GM12878 (cell line): ENCODE measurements around the gene GAK. TPM values are rescaled to one million over a fixed set of nuclear protein-coding genes. Genes with fewer than 3 reads are reported as not detected.

ENCODE experiments used
- ATAC-seq: fragments of 200-7000 bp; cut with Tn5 transposase; 3 replicates; pipeline ENCODE4 v1.9.1; 2020; ENCODE audit warnings: mild to moderate bottlenecking, moderate library complexity
- BruUV-seq: library from RNA; stranded (reverse); fragments of 400-500 nt; replicated peaks from 2 replicates; lab custom pipeline; 2021; lab: Mats Ljungman, UMichigan
- CTCF ChIA-PET: fragments of 300-600 bp; sonication (Branson Sonifier 250); formaldehyde crosslinking; extraction: SDS; loops from one replicate; lab custom pipeline; 2021; ENCODE audit warnings: inconsistent platforms; lab: Yijun Ruan, JAX
- POLR2A ChIA-PET: fragments of 350-600 bp; formaldehyde crosslinking; extraction: SDS; loops from one replicate; lab custom pipeline; 2021; ENCODE audit warnings: inconsistent platforms; lab: Charles Lee
- RAD21 ChIA-PET: fragments of 300-600 bp; sonication (Branson Sonifier 250); formaldehyde crosslinking; loops from one replicate; lab custom pipeline; 2023; ENCODE audit warnings: antibody characterized with exemption; ENCODE audit not compliant: unreplicated experiment; lab: Charles Lee
- SMC1A ChIA-PET: fragments of 300-600 bp; sonication (Branson Sonifier 250); formaldehyde crosslinking; loops from one replicate; lab custom pipeline; 2023; ENCODE audit not compliant: unreplicated experiment, uncharacterized antibody; lab: Charles Lee
- DNase-seq: peaks from one replicate; pipeline ENCODE4 v3.0.0-alpha.2; 2011; ENCODE audit warnings: low read depth, low spot score
- FAIRE-seq: peaks from 3 replicates; lab custom pipeline; 2011; peaks lifted over from hg19 to GRCh38; lab: Jason Lieb, UNC
- H2AFZ ChIP-seq: 2 replicates; pipeline ENCODE4 v1.6.0; 2011; ENCODE audit warnings: low read depth, low read length, control low read depth; ENCODE audit not compliant: control insufficient read depth
- H3K27ac ChIP-seq: 2 replicates; pipeline ENCODE4 v1.5.1; 2011; ENCODE audit warnings: control low read depth; ENCODE audit not compliant: control insufficient read depth, insufficient read depth
- H3K27me3 ChIP-seq, 2 experiments: replicated peaks in 1 of 2; 2 replicates each; pipeline versions ENCODE4 v1.6.0 to v1.6.1; 2011; ENCODE audit warnings: low read length in 1 of 2; ENCODE audit not compliant: control insufficient read depth in 2 of 2, insufficient read depth in 2 of 2
- H3K36me3 ChIP-seq, 2 experiments: 2 replicates each; pipeline ENCODE4 v1.5.1; 2011; ENCODE audit warnings: low read length in 1 of 2; ENCODE audit not compliant: control insufficient read depth in 2 of 2, insufficient read depth in 2 of 2
- H3K4me1 ChIP-seq: 2 replicates; pipeline ENCODE4 v1.6.1; 2011; ENCODE audit warnings: mild to moderate bottlenecking, low read length, moderate library complexity, mixed read lengths; ENCODE audit not compliant: control insufficient read depth, insufficient read depth
- H3K4me2 ChIP-seq: 2 replicates; pipeline ENCODE4 v1.6.0; 2011; ENCODE audit warnings: control low read depth; ENCODE audit not compliant: control insufficient read depth, insufficient read depth
- H3K4me3 ChIP-seq: fragments of 200-600 bp; sonication (generic); 2 replicates; pipeline ENCODE4 v1.5.1; 2016
- H3K79me2 ChIP-seq: 2 replicates; pipeline ENCODE4 v1.6.0; 2011; ENCODE audit warnings: low read length; ENCODE audit not compliant: control insufficient read depth, insufficient read depth
- H3K9ac ChIP-seq: 2 replicates; pipeline ENCODE4 v1.8.0; 2011; ENCODE audit warnings: low read length, control low read depth, mixed read lengths; ENCODE audit not compliant: control insufficient read depth, insufficient read depth
- H3K9me3 ChIP-seq: replicated peaks from 3 replicates; pipeline ENCODE4 v1.5.1; 2011; ENCODE audit warnings: mild to moderate bottlenecking, low read length; ENCODE audit not compliant: control insufficient read depth, insufficient read depth
- H4K20me1 ChIP-seq: 2 replicates; pipeline ENCODE4 v1.6.0; 2011; ENCODE audit not compliant: control insufficient read depth, insufficient read depth
- CHD4 ChIP-seq: fragments of 200-600 bp; sonication (generic); IDR thresholded peaks from 2 replicates; pipeline ENCODE4 v1.6.1; 2016; ENCODE audit warnings: mild to moderate bottlenecking
- GATAD2B ChIP-seq: fragments of 450-650 bp; conservative IDR thresholded peaks from 2 replicates; pipeline ENCODE4 v1.6.1; 2017; ENCODE audit warnings: low read depth, mild to moderate bottlenecking, moderate library complexity
- PML ChIP-seq: IDR thresholded peaks from 2 replicates; pipeline ENCODE4 v1.6.1; 2012; ENCODE audit warnings: low read length, inconsistent platforms
- RAD21 ChIP-seq: IDR thresholded peaks from 2 replicates; pipeline ENCODE4 v1.6.1; 2011; ENCODE audit warnings: mild to moderate bottlenecking, low read depth, low read length, moderate library complexity; ENCODE audit not compliant: insufficient read depth
- WGBS: methylation state at CpG from one replicate; pipeline ENCODE4 v1.1.6; 2016; ENCODE audit warnings: low lambda C conversion rate; ENCODE audit not compliant: insufficient replicate concordance, insufficient coverage; ENCODE audit errors: missing lambda C conversion rate; 5-methylcytosine and 5-hydroxymethylcytosine counted together
- in situ Hi-C: fragments of 300-500 bp; cut with MboI; formaldehyde crosslinking; loops from 9 replicates; pipeline ENCODE4 v1.14.3; 2018; ENCODE audit warnings: mixed read lengths
- intact Hi-C: fragments of 100-400 bp; cut with micrococcal nuclease; formaldehyde crosslinking; loops from one replicate; pipeline ENCODE4 v1.14.2; 2022; ENCODE audit not compliant: unreplicated experiment
- polyA plus RNA-seq, 11 experiments: library from polyadenylated mRNA; depleted of rRNA in 4 of 11; unstranded in 6 of 11; stranded (reverse) in 5 of 11; fragments of >200 nt; fragmentation: Nextera tagmentation in 4 of 11; fragmentation: Illumina TruSeq in 1 of 11; extraction: Ambion mirVana in 4 of 11; extraction: Trizol in 1 of 11; gene quantifications; 1 replicate in 1 of 11; 2 replicates in 10 of 11; pipeline versions ENCODE4 v1.2.1 to v1.2.3, GENCODE V29; 2011 to 2016; ENCODE audit warnings: inconsistent platforms in 2 of 11, missing spikeins in 2 of 11, low read depth in 1 of 11
- total RNA-seq, 4 experiments: library from RNA; depleted of rRNA in 3 of 4; stranded (reverse); fragments of >200 nt in 3 of 4; fragmentation: Illumina TruSeq in 1 of 4; extraction: Trizol in 1 of 4; gene quantifications; 2 replicates each; pipeline versions ENCODE4 v1.2.1 to v1.2.3, GENCODE V29; 2013 to 2021
- TF ChIP-seq, protein P1 (sequence below): fragments of 150-350 bp; IDR thresholded peaks from 2 replicates; pipeline ENCODE4 v1.6.1; 2016; ENCODE audit warnings: low read depth, low read length

GAK gene
- total and polyA plus RNA-seq, 10 of the 15 experiments (the other 5 are each of a cell fraction or from before 2014, with no cell fraction given): 0.82 to 127 (median 53.8) TPM

DNA sequence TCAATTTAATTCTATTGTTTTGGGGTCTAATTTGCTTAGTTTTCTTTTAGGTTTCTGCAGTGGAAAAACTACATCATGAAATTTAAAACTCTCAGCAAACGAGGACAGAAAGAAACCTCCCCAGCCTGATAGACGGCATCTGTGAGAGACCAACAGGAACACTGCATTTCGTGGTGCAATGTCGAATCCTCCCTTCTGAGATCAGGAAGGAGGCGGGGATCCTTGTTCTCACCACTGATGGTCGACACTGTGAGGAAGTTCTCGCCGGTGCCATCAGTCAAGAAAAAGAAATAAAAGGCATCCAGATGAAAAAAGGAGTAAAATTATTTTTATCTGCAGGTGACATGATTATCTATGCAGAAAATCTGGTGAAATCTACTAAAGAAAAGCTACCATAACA is 16.5 kb downstream of the GAK start:
- 34% methylated on average over 8 of the region's 8 CpGs for WGBS
- no peaks in the 10 kb centered on the region for H3K27me3 ChIP-seq
- H4K20me1 ChIP-seq: no peaks in the 10 kb centered on the region
- POLR2A ChIA-PET: no interaction called here
- H3K4me3 ChIP-seq: peak overlapping the region; percentile 49; the same call in 1 of the 2 replicates
- SMC1A ChIA-PET: no interaction called here
- BruUV-seq: no TSS peak
- FAIRE-seq (no peak), ATAC-seq (peak; percentile 70), DNase-seq (no peak)
- H3K9ac ChIP-seq: no peak overlapping the region; the same call in 1 of the 2 replicates
- peak overlapping the region; percentile 32; the same call in 1 of the 2 replicates for H3K27ac ChIP-seq
- intact Hi-C loops (no loop called here), in situ Hi-C loops (no loop called here)
- peak overlapping the region; percentile 69 for H3K4me2 ChIP-seq
- RAD21 ChIA-PET: no interaction called here
- H2AFZ ChIP-seq: no peak overlapping the region
- H3K4me1 ChIP-seq: peaks cover 13% of the 10 kb centered on the region
- peaks cover 10 to 19% of the 10 kb centered on the region in 2 experiments; a peak in 3 of 4 replicates for H3K36me3 ChIP-seq
- H3K79me2 ChIP-seq: peaks cover 54% of the 10 kb centered on the region
- TF ChIP-seq, protein P1, sequence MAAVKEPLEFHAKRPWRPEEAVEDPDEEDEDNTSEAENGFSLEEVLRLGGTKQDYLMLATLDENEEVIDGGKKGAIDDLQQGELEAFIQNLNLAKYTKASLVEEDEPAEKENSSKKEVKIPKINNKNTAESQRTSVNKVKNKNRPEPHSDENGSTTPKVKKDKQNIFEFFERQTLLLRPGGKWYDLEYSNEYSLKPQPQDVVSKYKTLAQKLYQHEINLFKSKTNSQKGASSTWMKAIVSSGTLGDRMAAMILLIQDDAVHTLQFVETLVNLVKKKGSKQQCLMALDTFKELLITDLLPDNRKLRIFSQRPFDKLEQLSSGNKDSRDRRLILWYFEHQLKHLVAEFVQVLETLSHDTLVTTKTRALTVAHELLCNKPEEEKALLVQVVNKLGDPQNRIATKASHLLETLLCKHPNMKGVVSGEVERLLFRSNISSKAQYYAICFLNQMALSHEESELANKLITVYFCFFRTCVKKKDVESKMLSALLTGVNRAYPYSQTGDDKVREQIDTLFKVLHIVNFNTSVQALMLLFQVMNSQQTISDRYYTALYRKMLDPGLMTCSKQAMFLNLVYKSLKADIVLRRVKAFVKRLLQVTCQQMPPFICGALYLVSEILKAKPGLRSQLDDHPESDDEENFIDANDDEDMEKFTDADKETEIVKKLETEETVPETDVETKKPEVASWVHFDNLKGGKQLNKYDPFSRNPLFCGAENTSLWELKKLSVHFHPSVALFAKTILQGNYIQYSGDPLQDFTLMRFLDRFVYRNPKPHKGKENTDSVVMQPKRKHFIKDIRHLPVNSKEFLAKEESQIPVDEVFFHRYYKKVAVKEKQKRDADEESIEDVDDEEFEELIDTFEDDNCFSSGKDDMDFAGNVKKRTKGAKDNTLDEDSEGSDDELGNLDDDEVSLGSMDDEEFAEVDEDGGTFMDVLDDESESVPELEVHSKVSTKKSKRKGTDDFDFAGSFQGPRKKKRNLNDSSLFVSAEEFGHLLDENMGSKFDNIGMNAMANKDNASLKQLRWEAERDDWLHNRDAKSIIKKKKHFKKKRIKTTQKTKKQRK: no peak
- TF ChIP-seq RAD21: no peak
- no peak for TF ChIP-seq CHD4
- no peak for TF ChIP-seq GATAD2B
- TF ChIP-seq PML: no peak
- CTCF ChIA-PET: no interaction called here
- H3K9me3 ChIP-seq: peaks cover 9% of the 10 kb centered on the region; the same call in 2 of the 3 replicates
